B cell (primary cell): ENCODE results near the gene CACNA2D4. TPM values are rescaled to one million over a fixed set of nuclear protein-coding genes. Genes with fewer than 3 reads are reported as not detected.

Source experiments
- ATAC-seq: fragments of 200-7000 bp; cut with Tn5 transposase; one replicate; pipeline ENCODE4 v1.10.0; 2021; ENCODE audit warnings: low read depth, mild to moderate bottlenecking, moderate number of reproducible peaks, moderate library complexity
- CTCF ChIA-PET: fragments of 350-600 bp; sonication (Branson Sonifier 250); formaldehyde crosslinking; loops from one replicate; lab custom pipeline; 2021; ENCODE audit warnings: antibody characterized with exemption, inconsistent platforms; lab: Charles Lee
- POLR2A ChIA-PET: fragments of 350-600 bp; sonication (Branson Sonifier 250); formaldehyde crosslinking; loops from one replicate; lab custom pipeline; 2021; ENCODE audit warnings: antibody characterized with exemption; lab: Charles Lee
- DNase-seq: peaks from one replicate; pipeline ENCODE4 v3.0.0; 2013
- H2AFZ ChIP-seq: 2 replicates; pipeline ENCODE4 v1.6.1; 2012; ENCODE audit warnings: mild to moderate bottlenecking, low read depth, low read length; ENCODE audit not compliant: insufficient read depth, poor library complexity, severe bottlenecking
- H3K27ac ChIP-seq, 2 donors: 1 replicate in 1 of 2; 2 replicates in 1 of 2; pipeline ENCODE4 v1.5.1; 2012 to 2013; ENCODE audit warnings: low read length in 2 of 2, mild to moderate bottlenecking in 2 of 2, moderate library complexity in 1 of 2
- H3K27me3 ChIP-seq, 4 experiments: fragments of 200-600 bp in 1 of 4; sonication (generic) in 1 of 4; replicated peaks in 1 of 4; 1 replicate in 2 of 4; 2 replicates in 2 of 4; pipeline versions ENCODE4 v1.6.1 to v1.7.0; 2013 to 2016; ENCODE audit warnings: low read length in 3 of 4, mild to moderate bottlenecking in 2 of 4, mixed read lengths in 1 of 4, moderate library complexity in 1 of 4; ENCODE audit not compliant: insufficient read depth in 4 of 4, control insufficient read depth in 3 of 4; ENCODE audit errors: control extremely low read depth in 1 of 4
- H3K36me3 ChIP-seq, 2 experiments: replicated peaks in 1 of 2; 1 replicate in 1 of 2; 2 replicates in 1 of 2; pipeline versions ENCODE4 v1.6.1 to v1.7.1; 2013; ENCODE audit warnings: low read length in 1 of 2; ENCODE audit not compliant: insufficient read depth in 2 of 2, control insufficient read depth in 1 of 2; ENCODE audit errors: control extremely low read depth in 1 of 2, extremely low read depth in 1 of 2
- H3K4me1 ChIP-seq, 2 donors: fragments of 200-600 bp in 1 of 2; sonication (generic) in 1 of 2; 1 replicate in 1 of 2; 2 replicates in 1 of 2; pipeline versions ENCODE4 v1.5.1 to v1.6.1; 2013 to 2017; ENCODE audit warnings: low read length in 2 of 2; ENCODE audit not compliant: control insufficient read depth in 2 of 2, insufficient read depth in 2 of 2
- H3K4me2 ChIP-seq: replicated peaks from 2 replicates; pipeline ENCODE3; 2012; ENCODE audit warnings: mild to moderate bottlenecking, low read depth, low read length; ENCODE audit not compliant: poor library complexity, severe bottlenecking
- H3K4me3 ChIP-seq, 5 experiments: fragments of 200-600 bp in 1 of 5; sonication (generic) in 1 of 5; 1 replicate in 3 of 5; 2 replicates in 2 of 5; pipeline versions ENCODE4 v1.5.1 to v1.7.0; 2011 to 2016; ENCODE audit warnings: low read length in 4 of 5, mild to moderate bottlenecking in 4 of 5, low read depth in 2 of 5, control low read depth in 1 of 5, moderate library complexity in 1 of 5; ENCODE audit not compliant: insufficient read depth in 1 of 5; ENCODE audit errors: control extremely low read depth in 1 of 5, extremely low read depth in 1 of 5
- H3K79me2 ChIP-seq: fragments of 200-600 bp; sonication (generic); one replicate; pipeline ENCODE4 v1.6.0; 2016; ENCODE audit warnings: low read length; ENCODE audit not compliant: control insufficient read depth, insufficient read depth
- H3K9ac ChIP-seq: fragments of 200-600 bp; sonication (generic); 2 replicates; pipeline ENCODE4 v1.6.1; 2017; ENCODE audit warnings: mild to moderate bottlenecking, low read length, moderate library complexity
- H3K9me3 ChIP-seq, 3 donors: one replicate each; pipeline versions ENCODE4 v1.6.1 to v1.7.1; 2013; ENCODE audit warnings: low read length in 2 of 3; ENCODE audit not compliant: control insufficient read depth in 2 of 3, insufficient read depth in 1 of 3; ENCODE audit errors: control extremely low read depth in 1 of 3
- H4K20me1 ChIP-seq: 2 replicates; pipeline ENCODE4 v1.6.0; 2012; ENCODE audit warnings: mild to moderate bottlenecking, low read length; ENCODE audit not compliant: insufficient read depth, control insufficient read depth, poor library complexity, severe bottlenecking
- H3K27ac Mint-ChIP-seq: one replicate; pipeline ENCODE4 v1.8.0; 2021; ENCODE audit warnings: mixed read lengths
- H3K27me3 Mint-ChIP-seq: one replicate; pipeline ENCODE4 v1.8.0; 2021; ENCODE audit warnings: mixed read lengths
- H3K4me1 Mint-ChIP-seq: one replicate; pipeline ENCODE4 v1.8.0; 2021; ENCODE audit warnings: mixed read lengths
- H3K4me3 Mint-ChIP-seq: one replicate; pipeline ENCODE4 v1.8.0; 2021; ENCODE audit warnings: mixed read lengths
- H3K9me3 Mint-ChIP-seq: one replicate; pipeline ENCODE4 v1.8.0; 2022; ENCODE audit warnings: mixed read lengths; ENCODE audit not compliant: insufficient read depth
- CTCF ChIP-seq: fragments of 200-600 bp; IDR thresholded peaks from one replicate; pipeline ENCODE4 v1.8.0; 2022; ENCODE audit warnings: antibody characterized with exemption, mild to moderate bottlenecking
- EZH2 ChIP-seq: IDR thresholded peaks from 2 replicates; pipeline ENCODE4 v1.6.1; 2012; ENCODE audit warnings: borderline replicate concordance, low read depth, mild to moderate bottlenecking, moderate library complexity, low read length; ENCODE audit not compliant: insufficient read depth, poor library complexity, severe bottlenecking
- WGBS: methylation state at CpG from one replicate; pipeline ENCODE4 v1.1.5; 2013; ENCODE audit warnings: missing lambda C conversion rate; ENCODE audit not compliant: insufficient coverage; 5-methylcytosine and 5-hydroxymethylcytosine counted together
- intact Hi-C: fragments of 100-400 bp; cut with micrococcal nuclease; formaldehyde crosslinking; loops from one replicate; pipeline ENCODE4 v1.10.0; 2022
- polyA plus RNA-seq: library from polyadenylated mRNA; depleted of rRNA; stranded (reverse); fragments of >200 nt; gene quantifications from 2 replicates; pipeline ENCODE4 v1.2.3, GENCODE V29; 2012
- total RNA-seq, 2 donors: library from RNA; stranded (reverse); fragments of 120-200 nt in 1 of 2; gene quantifications; 1 replicate in 1 of 2; 2 replicates in 1 of 2; pipeline versions ENCODE4 v1.2.3 to v1.2.4, GENCODE V29; 2013 to 2022

CACNA2D4 gene
- total and polyA plus RNA-seq, 2 donors (not counting 1 experiment from before 2014, with no cell fraction given), result 6.0 to 7.4 TPM

GRCh38 chr12:1805441-1806081 lies 112.9 kb downstream of the CACNA2D4 start:
- no peak for ATAC-seq
- Histone ChIP-seq H2AFZ (peak overlapping the region; percentile 91), H3K9ac (no peak overlapping the region), H3K4me2 (no peak overlapping the region), H3K9me3 (peaks cover 0 to 11% (median 0%) of the 10 kb centered on the region in 3 donors), H3K36me3 (no peaks in the 10 kb centered on the region), H3K4me1 (peaks cover 5 to 17% of the 10 kb centered on the region in 2 donors), H4K20me1 (no peaks in the 10 kb centered on the region), H3K27ac (no peak overlapping the region), H3K4me3 (no peak overlapping the region), H3K27me3 (no peaks in the 10 kb centered on the region), H3K79me2 (no peaks in the 10 kb centered on the region)
- ChIA-PET CTCF (interaction anchor here (0.6 to 2.0 kb wide), 2 partner anchors 135 to 730 kb away, joined by 4 to 6 read pairs; no protein-coding TSS in a partner anchor), POLR2A (no interaction called here)
- no peak for DNase-seq
- H3K9me3 Mint-ChIP-seq, result peaks cover 2% of the 10 kb centered on the region
- TF ChIP-seq EZH2 (no peak), CTCF (no peak)
- no peak overlapping the region for H3K27ac Mint-ChIP-seq
- peaks cover 19% of the 10 kb centered on the region for H3K4me1 Mint-ChIP-seq
- intact Hi-C loops, result loop anchor here (10.0 kb wide), 1 partner anchor 1421 kb away; the partner anchor contains the start of gene KDM5A
- 94% methylated on average over 14 of the region's 16 CpGs for WGBS
- no peak overlapping the region for H3K4me3 Mint-ChIP-seq
- H3K27me3 Mint-ChIP-seq, result no peaks in the 10 kb centered on the region
